ENCODE data around the gene FLYWCH1.
A peak's percentile ranks its signal among the peaks of the same experiment; 100 is the strongest.

The FLYWCH1 gene

GRCh38 chr16:2971134-2971984 lies 59.6 kb downstream of the FLYWCH1 start:
- no peak for DNase-seq

DNA sequence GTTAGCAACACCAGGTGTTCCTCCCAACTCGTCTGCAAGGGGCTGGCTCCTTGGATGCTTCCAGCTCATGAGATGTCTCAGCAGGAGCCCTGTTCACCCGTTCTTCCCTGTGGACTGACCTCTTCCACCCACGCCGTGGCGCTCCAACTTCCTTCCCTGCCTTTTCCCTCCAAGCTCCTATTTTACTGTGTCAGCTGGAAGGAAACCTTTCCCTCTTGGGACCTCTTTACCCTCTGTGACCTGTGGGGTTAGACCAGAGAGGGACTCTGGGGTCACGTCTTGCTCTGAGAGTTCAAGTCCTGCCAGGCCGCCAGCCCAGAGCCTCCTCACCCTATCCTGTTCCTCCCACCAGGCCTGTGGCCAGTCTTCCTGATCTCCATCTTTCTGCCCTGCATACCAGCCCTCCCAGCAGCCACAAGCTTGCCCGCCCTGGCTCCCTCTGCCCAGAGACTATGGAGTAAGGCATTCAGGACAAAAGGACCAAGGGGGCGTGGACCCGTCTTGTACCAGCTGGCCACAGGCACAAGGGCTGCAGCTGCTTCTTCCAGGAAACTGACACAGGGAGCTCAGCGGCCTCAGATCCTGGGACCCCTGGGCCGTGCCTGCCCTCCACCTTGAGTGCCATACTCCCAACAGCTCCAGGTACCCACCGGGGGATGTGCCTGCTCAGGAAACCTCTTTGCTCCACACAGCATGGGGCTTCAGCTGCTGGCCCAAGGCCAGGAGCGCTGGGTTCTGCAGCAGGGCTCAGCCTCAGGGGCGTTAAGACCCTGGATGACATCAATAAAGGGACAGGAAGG lies 60.5 kb downstream of the FLYWCH1 start:
- DNase-seq, result no peak

DNA sequence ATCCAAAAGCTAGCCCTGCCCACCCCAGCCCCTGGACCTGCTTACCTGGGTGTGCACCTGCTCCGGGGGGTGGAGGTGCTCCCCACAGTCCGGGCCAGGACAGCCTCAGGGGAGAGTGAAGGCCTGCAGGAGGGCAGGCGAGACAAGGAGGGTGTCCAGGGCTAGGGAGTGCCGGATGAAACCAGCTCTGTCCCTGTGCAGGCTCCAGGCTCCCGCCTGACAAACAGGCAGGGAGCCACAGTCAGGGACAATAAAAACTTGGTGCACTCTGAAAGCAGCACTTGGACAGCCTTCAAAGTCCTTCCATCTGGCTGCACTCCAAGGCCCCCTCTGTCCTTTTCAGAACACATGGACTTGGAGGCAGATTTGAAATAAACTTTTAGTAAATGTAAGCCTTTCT lies 61.4 kb downstream of the FLYWCH1 start:
- no peak for DNase-seq

GRCh38 chr16:2973605-2974318 lies 62.0 kb downstream of the FLYWCH1 start:
- DNase-seq, result no peak

DNA sequence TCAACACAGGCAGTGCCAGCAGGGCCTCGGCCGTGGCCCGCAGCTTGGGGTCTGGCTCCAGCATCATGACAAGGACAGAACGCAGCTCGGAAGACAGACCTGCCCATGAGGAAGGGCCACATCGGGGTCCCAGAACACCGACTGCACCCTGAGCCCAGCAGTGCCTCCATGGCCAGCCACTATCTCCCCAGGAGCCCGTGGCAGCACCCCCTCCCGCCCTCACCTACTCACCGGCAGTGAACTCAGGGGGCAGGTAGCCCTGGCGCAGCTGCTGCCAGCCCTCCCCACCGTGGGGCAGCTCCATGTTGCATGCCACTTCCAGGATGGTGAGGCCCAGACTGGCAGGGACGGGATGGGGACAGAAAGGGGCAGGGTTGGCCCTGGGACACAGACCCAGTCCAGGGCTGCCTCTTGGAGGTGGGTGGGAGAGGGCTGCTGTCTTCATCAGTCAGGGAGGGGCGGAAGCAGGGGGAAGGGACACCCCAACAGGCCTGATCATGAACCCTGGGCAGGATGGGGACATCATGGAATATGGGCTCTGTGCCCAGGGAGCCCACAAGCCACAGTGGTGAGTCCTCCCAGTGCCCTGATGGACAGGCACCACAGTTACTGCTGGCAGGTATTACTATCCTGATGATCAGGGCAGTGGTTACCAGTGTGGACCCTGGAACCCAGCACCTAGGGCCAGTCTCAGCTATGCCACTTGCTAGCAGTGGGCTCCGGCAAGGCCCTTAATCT lies 62.8 kb downstream of the FLYWCH1 start:
- no peak for DNase-seq

DNA sequence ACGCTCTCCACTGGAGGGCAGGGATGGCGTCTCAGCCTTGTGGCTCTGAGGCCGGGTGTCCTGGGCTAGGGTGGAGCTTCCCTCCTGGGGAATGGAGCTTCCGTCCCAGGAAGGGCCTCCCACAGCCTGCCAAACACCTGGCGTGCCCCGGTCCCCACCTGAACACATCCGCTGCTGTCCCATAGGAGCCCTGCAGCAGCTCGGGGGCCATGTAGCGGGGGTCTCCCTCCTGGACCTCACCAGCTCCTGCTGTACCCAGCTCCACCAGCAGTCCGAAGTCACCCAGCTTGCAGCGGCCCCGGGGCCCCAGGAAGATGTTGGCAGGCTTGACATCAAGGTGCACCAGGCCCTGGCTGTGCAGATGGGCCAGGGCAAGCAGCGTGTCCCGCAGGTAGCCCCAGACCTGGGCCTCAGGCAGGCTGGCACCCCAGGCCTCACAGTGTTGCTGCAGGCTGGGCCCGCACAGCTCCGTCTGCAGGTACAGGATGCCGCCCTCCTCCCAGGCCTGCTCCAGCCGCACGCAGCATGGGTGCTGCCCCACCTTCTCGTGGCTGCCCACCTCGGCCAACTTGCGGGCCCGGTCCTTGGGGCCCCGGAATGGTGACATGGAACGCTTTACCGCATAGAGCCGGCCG lies 63.5 kb downstream of the FLYWCH1 start:
- DNase-seq, result no peak

DNA sequence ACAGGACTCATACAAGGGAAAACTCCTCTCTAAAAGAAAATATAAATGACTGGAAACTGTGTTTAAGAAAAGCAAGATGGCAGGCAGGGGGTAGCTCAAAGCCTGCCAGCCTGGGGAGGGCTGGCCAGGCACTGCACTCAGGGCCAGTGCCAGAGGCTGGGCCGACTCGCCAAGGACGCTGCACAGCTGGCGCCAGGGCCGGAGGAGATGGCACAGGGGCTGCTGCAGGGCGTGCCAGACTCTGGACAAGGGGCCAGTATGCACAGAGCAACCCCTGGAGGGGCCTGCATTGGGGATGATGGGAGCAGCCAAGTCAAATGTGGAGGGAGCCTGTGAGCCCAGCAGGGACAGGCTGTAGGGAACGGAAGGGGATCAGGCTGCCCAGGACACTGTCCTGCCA lies 64.5 kb downstream of the FLYWCH1 start:
- DNase-seq, result no peak

- DNase-seq, result no peak
These were observed 64.9 kb downstream of the FLYWCH1 start for GRCh38 chr16:2976673-2977072.

- no peak for DNase-seq
These were observed 65.7 kb downstream of the FLYWCH1 start for GRCh38 chr16:2977440-2977839.

DNA sequence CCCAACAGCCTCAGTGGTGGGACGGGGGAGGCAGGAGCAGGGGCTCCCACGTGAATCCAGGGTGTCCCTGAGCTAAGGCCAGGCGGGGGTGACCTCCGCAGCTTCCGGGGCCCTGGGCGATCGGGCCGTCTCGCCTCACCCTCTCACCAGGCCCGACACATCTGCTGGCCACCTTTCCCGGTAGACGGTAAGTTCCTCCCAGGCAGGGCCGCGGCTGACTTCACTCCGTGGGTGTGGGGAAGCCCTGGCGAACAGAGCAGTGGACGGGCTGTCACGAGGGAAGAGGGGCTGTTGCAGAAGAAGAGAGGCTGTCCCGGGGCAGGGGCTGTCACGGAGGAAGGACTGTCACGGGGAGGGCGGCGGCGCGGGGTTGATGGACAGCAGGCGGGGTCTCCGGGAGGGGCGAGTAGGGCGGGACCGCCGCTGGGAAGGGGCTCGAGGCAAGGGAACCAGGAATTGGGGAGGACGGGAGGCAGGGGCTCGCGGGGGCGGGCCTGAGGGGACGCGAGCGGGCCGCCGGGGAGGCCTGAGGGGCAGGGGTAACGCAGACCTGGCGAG lies 68.0 kb downstream of the FLYWCH1 start:
- DNase-seq, result peak; percentile 1

GRCh38 chr16:2980227-2981176 lies 68.8 kb downstream of the FLYWCH1 start, which contains the start of gene PKMYT1:
PKMYT1 (minus strand) TSS chr16:2980446; CDS start chr16:2979657, 789 bp downstream.
- peak; percentile 66 for DNase-seq

GRCh38 chr16:2981177-2981898 lies 69.6 kb downstream of the FLYWCH1 start:
- DNase-seq, result no peak

- no peak for DNase-seq
These were observed 70.1 kb downstream of the FLYWCH1 start for GRCh38 chr16:2981899-2982250.

GRCh38 chr16:2982402-2982801 lies 70.7 kb downstream of the FLYWCH1 start:
- no peak for DNase-seq

- peak; percentile 33 for DNase-seq
These were observed 72.0 kb downstream of the FLYWCH1 start for GRCh38 chr16:2983706-2984136.

DNA sequence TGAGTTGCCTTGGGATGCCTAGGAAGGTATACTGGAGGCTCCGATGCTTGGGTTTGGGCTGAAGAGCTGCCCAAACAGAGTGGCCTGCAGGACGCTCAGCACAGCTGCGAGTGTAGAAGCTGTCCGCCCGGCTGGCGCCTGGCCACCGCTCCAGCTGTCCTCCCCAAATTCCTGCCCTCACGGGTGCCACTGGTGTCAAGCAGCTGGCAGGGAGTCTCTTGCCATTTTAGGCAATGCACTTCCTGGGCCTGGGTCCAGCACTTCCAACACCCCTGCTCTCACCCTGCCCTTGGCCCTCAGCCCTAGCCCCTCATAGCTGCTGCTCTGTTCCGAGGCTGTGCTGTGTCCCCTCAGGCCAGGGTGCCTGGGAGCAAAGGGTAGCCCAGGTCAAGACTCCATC lies 73.7 kb downstream of the FLYWCH1 start:
- no peak for DNase-seq

GRCh38 chr16:2985893-2986355 lies 74.2 kb downstream of the FLYWCH1 start:
- no peak for DNase-seq

- no peak for DNase-seq
These were observed 75.0 kb downstream of the FLYWCH1 start for GRCh38 chr16:2986623-2987188.

GRCh38 chr16:2987286-2987685 lies 75.6 kb downstream of the FLYWCH1 start:
- no peak for DNase-seq
